ENCODE data around the gene DYRK1A.

The DYRK1A gene

GRCh38 chr21:37443683-37444082 is 77.1 kb downstream of the DYRK1A start:
- TF ChIP-seq EZH2phosphoT487 (conservative IDR thresholded peaks at IDR 0.05; ENCODE audit: low read length): no peak
- no peak for TF ChIP-seq CTCF (IDR thresholded peaks at IDR 0.05; ENCODE audit: insufficient read depth, low read length, poor library complexity, severe bottlenecking)
- peaks cover 65% of the 10 kb centered on the region for H4K20me1 ChIP-seq (ENCODE audit: low read depth, low read length)

DNA sequence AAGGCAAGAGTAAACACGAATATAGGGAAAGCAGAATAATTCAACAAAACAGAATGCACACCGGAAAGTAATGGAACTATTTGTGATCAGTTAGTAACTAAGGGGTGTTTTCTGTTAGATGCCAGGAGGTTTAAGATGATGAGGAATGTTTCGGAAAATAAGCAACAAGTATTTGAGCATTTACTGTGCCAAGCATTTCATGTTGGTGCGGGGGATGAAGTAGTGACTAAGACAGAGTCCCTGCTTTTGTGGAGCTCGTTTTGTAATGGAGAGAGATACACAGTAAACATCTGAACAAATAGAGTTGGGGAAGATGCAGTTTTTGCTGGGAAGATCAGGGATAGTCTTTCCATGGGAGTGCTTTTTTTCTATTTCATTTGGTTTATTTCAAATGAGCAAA is 78.7 kb downstream of the DYRK1A start:
- Histone ChIP-seq H3F3A (ENCODE audit: insufficient read depth) (no peaks in the 10 kb centered on the region; the same call in 1 of the 2 replicates), H2AFZ (ENCODE audit: low read depth, low read length, severe bottlenecking) (no peak overlapping the region), H3K4me3 (ENCODE audit: insufficient read depth, low read length, poor library complexity, severe bottlenecking) (no peak overlapping the region), H4K20me1 (ENCODE audit: low read depth, low read length) (peaks cover 65% of the 10 kb centered on the region), H3K79me2 (ENCODE audit: insufficient read depth, low read length) (peaks cover 100% of the 10 kb centered on the region), H3K4me2 (ENCODE audit: low read depth, low read length, poor library complexity, severe bottlenecking) (no peak overlapping the region), H3K9me3 (ENCODE audit: insufficient read depth, low read length) (no peaks in the 10 kb centered on the region), H3K9ac (ENCODE audit: low read length) (no peak overlapping the region), H3K36me3 (ENCODE audit: low read length) (peaks cover 4% of the 10 kb centered on the region), H3K27ac (ENCODE audit: low read depth, low read length) (no peak overlapping the region), H3K27me3 (ENCODE audit: low read length) (no peaks in the 10 kb centered on the region), H3K9me2 (replicated peaks; ENCODE audit: insufficient read depth, low read length) (no peaks in the 10 kb centered on the region)
- TF ChIP-seq EZH2phosphoT487 (conservative IDR thresholded peaks at IDR 0.05; ENCODE audit: low read length): no peak
- TF ChIP-seq CTCF (IDR thresholded peaks at IDR 0.05; ENCODE audit: insufficient read depth, low read length, poor library complexity, severe bottlenecking): no peak

More at GRCh38 chr21:37443683-37444082, 77.1 kb downstream of the DYRK1A start:
- H3K27me3 ChIP-seq (ENCODE audit: low read length): no peaks in the 10 kb centered on the region
- H3K4me3 ChIP-seq (ENCODE audit: insufficient read depth, low read length, poor library complexity, severe bottlenecking): no peak overlapping the region
- peaks cover 100% of the 10 kb centered on the region for H3K79me2 ChIP-seq (ENCODE audit: insufficient read depth, low read length)
- no peak overlapping the region for H2AFZ ChIP-seq (ENCODE audit: low read depth, low read length, severe bottlenecking)
- H3K36me3 ChIP-seq (ENCODE audit: low read length): no peaks in the 10 kb centered on the region; the same call in 1 of the 2 replicates
- H3K27ac ChIP-seq (ENCODE audit: low read depth, low read length): no peak overlapping the region
- H3F3A ChIP-seq (ENCODE audit: insufficient read depth): no peaks in the 10 kb centered on the region; the same call in 1 of the 2 replicates
- no peaks in the 10 kb centered on the region for H3K9me3 ChIP-seq (ENCODE audit: insufficient read depth, low read length)
- H3K9me2 ChIP-seq (replicated peaks; ENCODE audit: insufficient read depth, low read length): no peaks in the 10 kb centered on the region
- H3K9ac ChIP-seq (ENCODE audit: low read length): no peak overlapping the region
- no peak overlapping the region for H3K4me2 ChIP-seq (ENCODE audit: low read depth, low read length, poor library complexity, severe bottlenecking)

GRCh38 chr21:37446552-37446951 is 80.0 kb downstream of the DYRK1A start:
- no peaks in the 10 kb centered on the region for H3K9me2 ChIP-seq (replicated peaks; ENCODE audit: insufficient read depth, low read length)
- no peaks in the 10 kb centered on the region; the same call in 1 of the 2 replicates for H3F3A ChIP-seq (ENCODE audit: insufficient read depth)
- H3K27me3 ChIP-seq (ENCODE audit: low read length): no peaks in the 10 kb centered on the region
- H2AFZ ChIP-seq (ENCODE audit: low read depth, low read length, severe bottlenecking): no peak overlapping the region
- peaks cover 100% of the 10 kb centered on the region for H3K79me2 ChIP-seq (ENCODE audit: insufficient read depth, low read length)
- H4K20me1 ChIP-seq (ENCODE audit: low read depth, low read length): peaks cover 61% of the 10 kb centered on the region
- peaks cover 4% of the 10 kb centered on the region for H3K36me3 ChIP-seq (ENCODE audit: low read length)
- no peak overlapping the region for H3K4me3 ChIP-seq (ENCODE audit: insufficient read depth, low read length, poor library complexity, severe bottlenecking)
- TF ChIP-seq CTCF (IDR thresholded peaks at IDR 0.05; ENCODE audit: insufficient read depth, low read length, poor library complexity, severe bottlenecking) (no peak), EZH2phosphoT487 (conservative IDR thresholded peaks at IDR 0.05; ENCODE audit: low read length) (no peak)
- no peaks in the 10 kb centered on the region for H3K9me3 ChIP-seq (ENCODE audit: insufficient read depth, low read length)
- no peak overlapping the region for H3K9ac ChIP-seq (ENCODE audit: low read length)
- no peak overlapping the region for H3K27ac ChIP-seq (ENCODE audit: low read depth, low read length)
- no peak overlapping the region for H3K4me2 ChIP-seq (ENCODE audit: low read depth, low read length, poor library complexity, severe bottlenecking)
